VCaP (cell line): Measurements from ENCODE around the gene VWA5B1.

Experiments used
- H3K27ac ChIP-seq: fragments of 450-650 bp; 2 replicates; pipeline ENCODE4 v1.5.1; 2017
- CTCF ChIP-seq: fragments of 450-650 bp; conservative IDR thresholded peaks from 2 replicates; pipeline ENCODE4 v1.5.1; 2017; ENCODE audit warnings: mild to moderate bottlenecking, moderate library complexity

Gene VWA5B1

DNA sequence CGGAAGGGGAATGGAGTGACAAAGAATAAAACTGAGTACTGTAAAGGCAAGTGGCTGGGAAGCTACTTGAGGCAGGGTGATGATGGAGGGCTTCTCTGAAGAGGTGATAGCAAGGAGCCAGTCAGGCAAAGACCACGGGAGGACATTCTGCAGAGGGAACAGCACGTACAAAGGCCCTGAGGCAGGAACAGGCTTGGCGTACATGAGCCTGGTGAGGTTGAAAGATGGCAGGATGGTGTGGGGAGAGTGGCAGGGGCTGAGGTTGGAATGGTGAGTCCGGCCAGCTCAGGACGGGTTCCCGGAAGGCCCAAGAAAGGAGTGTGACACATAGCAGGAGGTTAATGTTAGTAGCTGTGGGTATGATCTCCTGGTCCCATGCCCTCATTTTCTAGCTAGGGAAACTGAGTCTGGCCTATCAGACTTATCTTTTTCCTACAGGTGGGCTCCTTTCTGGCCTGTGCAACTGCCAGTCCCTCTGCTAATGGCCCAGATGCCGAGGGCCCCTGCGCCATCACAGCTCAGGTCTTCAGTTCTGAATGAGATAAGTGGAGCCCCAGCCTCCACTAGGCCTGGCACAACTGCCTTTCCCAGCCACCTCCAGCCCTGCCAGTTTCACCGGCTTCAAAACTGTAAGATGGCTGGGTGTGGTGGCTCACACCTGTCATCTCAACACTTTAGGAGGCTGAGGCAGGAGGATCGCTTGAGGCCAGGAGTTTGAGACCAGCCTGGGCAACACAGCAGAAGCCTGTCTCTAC is 87.0 kb downstream of the VWA5B1 start:
- TF ChIP-seq CTCF: no peak

DNA sequence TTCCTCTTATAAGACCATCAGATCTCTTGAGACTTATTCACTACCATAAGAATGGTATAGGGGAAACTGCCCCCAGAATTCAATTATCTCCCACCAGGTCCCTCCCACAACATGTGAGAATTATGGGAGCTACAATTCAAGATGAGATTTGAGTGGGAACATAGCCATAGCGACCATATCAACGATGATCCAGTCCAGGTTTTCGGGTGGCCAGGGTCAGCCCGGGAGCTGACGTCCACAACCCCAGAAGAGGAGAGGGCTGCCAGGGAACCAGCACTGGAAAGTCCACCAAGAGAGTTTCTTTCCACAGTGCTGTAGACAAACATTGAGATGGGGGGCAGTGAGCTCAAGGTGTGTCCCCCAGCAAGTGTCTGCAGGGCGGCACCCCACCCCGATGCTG is 88.4 kb downstream of the VWA5B1 start:
- H3K27ac ChIP-seq: no peak overlapping the region
- TF ChIP-seq CTCF: no peak

More for the DNA sequence above, 87.0 kb downstream of the VWA5B1 start:
- H3K27ac ChIP-seq: no peak overlapping the region

DNA sequence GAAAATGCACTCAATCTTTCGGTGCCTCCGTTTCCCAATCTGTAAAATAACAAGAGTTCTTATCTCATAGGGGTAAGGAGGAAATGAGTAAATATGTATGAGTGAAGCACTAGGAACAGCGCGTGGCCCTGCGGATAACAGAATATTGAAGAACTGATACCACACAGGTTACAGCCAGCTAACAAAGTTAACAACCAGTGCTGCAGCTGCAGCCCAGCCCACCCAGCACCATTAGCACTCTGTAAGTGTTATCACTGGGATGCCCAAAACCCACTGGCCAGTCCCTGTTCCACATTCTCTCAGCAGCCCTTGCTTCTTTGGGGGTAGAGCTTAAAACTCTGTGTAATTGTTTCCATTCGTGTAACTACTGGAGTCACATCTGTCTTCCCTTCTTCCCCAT is 89.5 kb downstream of the VWA5B1 start:
- no peak overlapping the region for H3K27ac ChIP-seq
- no peak for TF ChIP-seq CTCF

- TF ChIP-seq CTCF: no peak
- H3K27ac ChIP-seq: no peak overlapping the region
Observed at GRCh38 chr1:20380616-20381035, 90.0 kb downstream of the VWA5B1 start.

DNA sequence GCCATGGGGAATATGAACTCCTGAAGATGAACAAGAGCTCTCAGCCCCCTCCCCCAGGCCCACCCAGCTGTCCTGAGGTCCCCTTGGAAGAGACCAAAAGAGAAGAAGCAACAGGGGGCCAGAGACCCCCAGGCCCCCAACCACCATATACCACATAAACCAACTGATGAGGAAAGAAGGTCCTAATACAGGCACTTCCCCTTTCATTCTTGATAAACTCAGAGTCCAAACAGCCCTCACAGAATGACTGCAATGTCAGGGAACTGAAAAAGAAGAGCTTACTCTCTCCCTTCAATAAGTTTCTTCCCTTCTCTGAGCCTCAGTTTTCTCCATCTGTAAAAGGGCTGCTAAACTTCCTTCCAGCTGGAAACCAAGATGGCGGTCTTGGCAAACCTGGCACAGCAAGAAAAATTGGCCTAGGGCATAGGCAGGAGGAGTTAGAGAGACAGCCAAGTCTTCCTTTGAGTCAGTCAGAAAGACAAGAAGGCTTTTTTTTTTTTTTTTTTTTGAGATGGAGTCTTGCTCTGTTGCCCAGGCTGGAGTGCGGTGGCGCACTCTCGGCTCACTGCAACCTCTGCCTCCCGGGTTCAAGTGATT is 90.5 kb downstream of the VWA5B1 start:
- H3K27ac ChIP-seq: no peak overlapping the region
- no peak for TF ChIP-seq CTCF

- TF ChIP-seq CTCF: no peak
Observed at GRCh38 chr1:20381961-20382360, 91.3 kb downstream of the VWA5B1 start.

DNA sequence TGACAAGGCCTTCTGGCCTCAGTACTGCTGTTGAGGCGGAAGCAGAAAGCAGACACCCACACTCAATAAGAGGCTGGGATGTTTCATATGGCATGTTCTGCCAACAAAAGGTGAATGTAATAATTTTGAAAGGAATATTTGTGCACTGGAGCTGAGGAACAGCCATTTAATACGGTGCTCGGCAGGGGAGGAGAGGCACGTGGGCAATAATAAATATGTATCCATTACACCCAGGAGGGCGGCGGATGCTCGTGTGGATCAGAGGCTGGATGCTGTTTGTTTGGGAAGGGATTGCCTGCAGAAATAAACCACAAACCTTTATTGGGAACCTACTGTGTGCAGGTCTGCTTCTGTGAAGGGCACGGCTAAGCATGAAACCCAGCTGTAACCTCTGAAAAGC is 92.0 kb downstream of the VWA5B1 start:
- no peak for TF ChIP-seq CTCF
- H3K27ac ChIP-seq: no peak overlapping the region

More at GRCh38 chr1:20381961-20382360, 91.3 kb downstream of the VWA5B1 start:
- no peak overlapping the region for H3K27ac ChIP-seq
